Heart left ventricle (tissue), 16 donors: Measurements from ENCODE around the gene GAB3. TPM values are rescaled to one million over a fixed set of nuclear protein-coding genes. Genes with fewer than 3 reads are reported as not detected.
A peak's percentile ranks its signal among the peaks of the same experiment; 100 is the strongest.

Experiments used
- ATAC-seq, 4 donors: fragments of 200-7000 bp; cut with Tn5 transposase; one replicate each; pipeline ENCODE4 v1.9.1; 2020 to 2022; ENCODE audit warnings: moderate library complexity in 4 of 4, mild to moderate bottlenecking in 3 of 4, moderate number of reproducible peaks in 1 of 4
- DNase-seq, 5 donors: peaks; one replicate each; pipeline ENCODE4 v3.0.0-alpha.2; 2020
- H3K27ac ChIP-seq, 12 donors: fragments of 200-600 bp; sonication (generic) in 4 of 12; one replicate each; pipeline versions ENCODE4 v1.5.0 to v1.8.0; 2016 to 2022; ENCODE audit warnings: mild to moderate bottlenecking in 2 of 12
- H3K27me3 ChIP-seq, 9 donors: fragments of 200-600 bp; sonication (generic) in 2 of 9; one replicate each; pipeline versions ENCODE4 v1.5.1 to v1.8.0; 2016 to 2022; ENCODE audit warnings: mild to moderate bottlenecking in 3 of 9
- H3K36me3 ChIP-seq, 9 donors: fragments of 200-600 bp; sonication (generic) in 2 of 9; one replicate each; pipeline versions ENCODE4 v1.5.0 to v1.8.0; 2018 to 2022; ENCODE audit warnings: mild to moderate bottlenecking in 2 of 9
- H3K4me1 ChIP-seq, 12 donors: fragments of 200-600 bp; sonication (generic) in 4 of 12; one replicate each; pipeline versions ENCODE4 v1.5.0 to v1.8.0; 2016 to 2022; ENCODE audit warnings: mild to moderate bottlenecking in 3 of 12
- H3K4me3 ChIP-seq, 12 donors: fragments of 200-600 bp; sonication (generic) in 4 of 12; one replicate each; pipeline versions ENCODE4 v1.5.0 to v1.8.0; 2017 to 2022; ENCODE audit warnings: mild to moderate bottlenecking in 9 of 12, moderate library complexity in 4 of 12
- H3K9me3 ChIP-seq, 12 donors: fragments of 200-600 bp; sonication (generic) in 4 of 12; one replicate each; pipeline versions ENCODE4 v1.5.0 to v1.8.0; 2016 to 2022; ENCODE audit warnings: mild to moderate bottlenecking in 1 of 12
- CTCF ChIP-seq, 12 donors: fragments of 200-600 bp; sonication (generic) in 4 of 12; IDR thresholded peaks; one replicate each; pipeline versions ENCODE4 v1.5.0 to v1.8.0; 2018 to 2022; ENCODE audit warnings: antibody characterized with exemption in 12 of 12, mild to moderate bottlenecking in 5 of 12
- POLR2A ChIP-seq, 2 donors: fragments of 450-650 bp; IDR thresholded peaks; one replicate each; pipeline ENCODE4 v1.6.1; 2017; ENCODE audit warnings: antibody characterized with exemption in 2 of 2, mild to moderate bottlenecking in 2 of 2, moderate library complexity in 2 of 2
- WGBS, 4 donors: extraction: QIAGEN DNeasy Blood & Tissue Kit in 2 of 4; methylation state at CpG; one replicate each; pipeline versions ENCODE4 v1.1.5 to v1.1.7; 2013 to 2018; 5-methylcytosine and 5-hydroxymethylcytosine counted together
- intact Hi-C, 10 donors: fragments of 100-400 bp; cut with DNase I; formaldehyde crosslinking; loops; one replicate each; pipeline versions ENCODE4 v1.11.1 to v1.14.2; 2022
- polyA plus RNA-seq, 2 donors: library from polyadenylated mRNA; stranded (reverse); fragments of 200-250 nt; gene quantifications; one replicate each; pipeline ENCODE4 v1.2.3, GENCODE V29; 2013
- total RNA-seq, 9 donors: library from RNA; depleted of rRNA in 2 of 9; stranded (reverse); fragments of >200 nt in 2 of 9; fragmentation: NEBNext Ultra II Directional in 3 of 9; extraction: Animal tissue kit (Norgen Biotek cat#: 25700) in 3 of 9; gene quantifications; one replicate each; pipeline versions ENCODE4 v1.1.0 to v1.2.4, GENCODE V29; 2016 to 2023
- donor health status: ischemic (EF 13 %, LVEDD 7.1; RV severe dilation, severe dysfunction).
- donor health status: healthy with polysubstance abuse.
- donor health status: DM: no; HTN: yes; CAD: no.
- donor health status: DM: no; HTN: no; CAD: no.
- donor health status: ischemic (EF 25% LVEDD 6.9; RV normal size, moderate dysfunction).
- donor health status: ischemic (EF 25% LVEDD 5.7; RV mildly dilated, moderate dysfunction).
- donor health status: healthy.
- donor health status: DM: yes; HTN: yes; CAD: no.
- donor health status: ischemic (EF 35%, LVEDD 5.7; RV mildly dilated, moderate dysfunction).
- donor health status: nonischemic (EF 11% LVEDD 7.7; RV severe dilation, severe dysfunction).
- donor health status: DM: yes; HTN: yes; CAD: no.
- donor health status: PGD.
- donor health status: ischemic (EF 29% LVEDD 5.4; RV normal size, mild dysfunction).
- donor health status: nonischemic (EF 23%, LVEDD 6.1; RV moderate dilation, normal function).

GAB3 gene
- total and polyA plus RNA-seq, 11 donors = 7.2 to 29.0 (median 18.4) TPM

- peak; percentile 98 to 99 (median 98) for ATAC-seq
- intact Hi-C loops = loop anchor here in 2 of 10 donors (2.0 kb wide), 2 partner anchors 42 to 44 kb away; partner anchors contain the start of gene MPP1 (in 1 of the 2)
- H3K9me3 ChIP-seq = no peaks in the 10 kb centered on the region
- peaks cover 0 to 15% (median 1%) of the 10 kb centered on the region in 12 donors for H3K4me1 ChIP-seq
- peak within 1 kb of the TSS in 11 of 12 donors; percentile 50 to 77 (median 66) for H3K27ac ChIP-seq
- DNase-seq = peak; percentile 94 to 98 (median 97)
- 0 to 37% (median 19%) methylated on average over 71 to 84 of the region's 84 CpGs for WGBS, 4 donors
- H3K36me3 ChIP-seq = peaks cover 0 to 30% (median 27%) of the 10 kb centered on the region in 9 donors
- H3K4me3 ChIP-seq = peak within 1 kb of the TSS; percentile 35 to 92 (median 72)
- TF ChIP-seq CTCF (IDR thresholded peaks at IDR 0.05) (peak in 4 of 12 donors; percentile 19 to 24 (median 22)), POLR2A (IDR thresholded peaks at IDR 0.05) (peak in 1 of 2 donors; percentile 41)
- H3K27me3 ChIP-seq = no peaks in the 10 kb centered on the region
Observed at GRCh38 chrX:154762537-154763296, 11.8 kb upstream of the GAB3 start, which contains the start of gene DKC1. DKC1 (plus strand) TSS chrX:154762864; CDS start chrX:154762966, 102 bp downstream.

GRCh38 chrX:154761977-154762536 lies 11.2 kb upstream of the GAB3 start:
- intact Hi-C loops = loop anchor here in 2 of 10 donors (2.0 kb wide), 2 partner anchors 43 to 45 kb away; partner anchors contain the start of gene MPP1 (in 1 of the 2)
- ATAC-seq (no peak), DNase-seq (no peak)

GRCh38 chrX:154758696-154759095 lies 7.8 kb upstream of the GAB3 start:
- Histone ChIP-seq H3K4me1 (peaks cover 0 to 10% (median 1%) of the 10 kb centered on the region in 12 donors), H3K27ac (no peak overlapping the region), H3K27me3 (no peaks in the 10 kb centered on the region), H3K9me3 (no peaks in the 10 kb centered on the region), H3K36me3 (no peaks in the 10 kb centered on the region), H3K4me3 (no peak overlapping the region)
- ATAC-seq (no peak), DNase-seq (no peak)
- TF ChIP-seq CTCF (IDR thresholded peaks at IDR 0.05) (no peak), POLR2A (IDR thresholded peaks at IDR 0.05) (no peak)
- intact Hi-C loops = no loop called here
- WGBS, 4 donors = 67 to 94% (median 84%) methylated on average over 4 of the region's 4 CpGs

More at GRCh38 chrX:154761977-154762536, 11.2 kb upstream of the GAB3 start:
- peak overlapping the region in 11 of 12 donors; percentile 16 to 92 (median 72) for H3K4me3 ChIP-seq
- TF ChIP-seq CTCF (IDR thresholded peaks at IDR 0.05) = no peak
- TF ChIP-seq POLR2A (IDR thresholded peaks at IDR 0.05) = no peak
- H3K4me1 ChIP-seq = peaks cover 0 to 15% (median 1%) of the 10 kb centered on the region in 12 donors
- H3K27me3 ChIP-seq = no peaks in the 10 kb centered on the region
- WGBS, 4 donors = 5 to 55% (median 30%) methylated on average over 11 of the region's 11 CpGs
- peaks cover 0 to 23% (median 21%) of the 10 kb centered on the region in 9 donors for H3K36me3 ChIP-seq
- H3K27ac ChIP-seq = peak overlapping the region in 11 of 12 donors; percentile 47 to 77 (median 66)
- no peaks in the 10 kb centered on the region for H3K9me3 ChIP-seq
